ENCODE results near the gene TAF6.
A peak's percentile ranks its signal among the peaks of the same experiment; 100 is the strongest.

TAF6 gene

DNA sequence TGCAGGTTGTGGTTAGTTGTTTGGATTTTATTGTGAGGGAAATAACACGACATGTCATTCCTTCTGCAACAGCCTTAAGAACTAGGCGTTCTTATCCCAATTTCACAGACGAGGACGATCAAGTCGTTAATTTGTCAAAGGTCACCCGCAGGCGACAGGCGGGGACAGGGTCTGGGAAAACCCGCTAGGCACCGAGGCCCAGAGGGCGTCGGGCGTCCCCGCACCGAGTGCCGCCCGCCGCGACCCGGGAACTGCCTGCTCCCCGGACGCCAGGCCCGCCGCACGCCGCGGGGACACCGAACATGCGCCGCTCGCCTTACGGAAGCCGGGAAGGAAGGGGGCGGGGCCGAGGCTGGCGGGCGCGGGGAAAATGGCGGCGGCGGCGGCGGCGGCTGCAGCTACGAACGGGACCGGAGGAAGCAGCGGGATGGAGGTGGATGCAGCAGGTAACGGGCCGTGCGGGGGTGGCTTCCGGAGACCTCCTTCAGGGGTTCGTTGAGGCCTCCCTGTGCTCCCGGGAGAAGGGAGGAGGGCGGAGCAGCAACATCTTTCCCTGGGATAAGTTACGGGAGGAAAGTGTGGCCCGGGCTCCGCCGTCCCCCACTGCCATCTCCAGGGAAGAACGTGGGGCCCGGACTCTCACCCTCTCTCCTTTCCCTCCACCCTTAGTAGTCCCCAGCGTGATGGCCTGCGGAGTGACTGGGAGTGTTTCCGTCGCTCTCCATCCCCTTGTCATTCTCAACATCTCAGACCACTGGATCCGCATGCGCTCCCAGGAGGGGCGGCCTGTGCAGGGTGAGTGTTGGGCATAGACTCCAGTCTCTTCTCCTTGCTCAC is 30.3 kb downstream of the TAF6 start, which contains the start of gene COPS6:
Gene COPS6, plus strand, starts transcription at position 349 of the 837 bp plus-strand sequence. Its CDS starts 22 bp downstream, at position 371.
- H3K27ac Mint-ChIP-seq = peak within 1 kb of the TSS; percentile 88
- H3K27me3 Mint-ChIP-seq = peaks cover 20% of the 10 kb centered on the region
- H3K4me3 Mint-ChIP-seq = peak within 1 kb of the TSS; percentile 84
- CTCF ChIA-PET = interaction anchor here (0.6 to 1.3 kb wide), 2 partner anchors 12 to 13 kb away, joined by 3 read pairs; no protein-coding TSS in a partner anchor
- peaks cover 34% of the 10 kb centered on the region for H3K4me1 Mint-ChIP-seq
- peak; percentile 88 for DNase-seq
- peaks cover 43% of the 10 kb centered on the region for H3K36me3 Mint-ChIP-seq
- no peaks in the 10 kb centered on the region for H3K9me3 Mint-ChIP-seq

DNA sequence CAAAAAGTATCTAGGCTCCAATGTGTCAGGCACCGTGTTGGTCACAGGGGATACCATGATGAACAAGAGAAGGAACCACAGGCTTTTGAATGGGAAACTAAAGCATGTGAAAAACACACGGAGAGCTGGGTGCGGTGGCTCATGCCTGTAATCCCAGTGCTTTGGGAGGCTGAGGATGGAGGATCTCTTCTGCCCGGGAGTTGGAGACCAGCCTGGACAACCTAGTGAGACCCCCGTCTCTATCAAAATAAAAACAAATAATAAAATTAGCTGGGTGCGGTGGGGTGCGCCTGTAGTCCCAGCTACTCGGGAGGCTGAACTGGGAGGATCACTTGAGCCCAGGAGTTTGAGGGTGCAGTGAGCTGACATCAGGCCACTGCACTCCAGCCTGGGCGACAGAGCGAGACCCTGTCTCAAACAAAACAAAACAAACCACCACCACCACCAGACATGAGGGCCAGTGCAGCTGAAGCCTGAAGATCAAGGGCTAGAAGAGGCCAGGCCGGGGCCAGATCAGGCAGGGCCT is 31.0 kb downstream of the TAF6 start:
- Mint-ChIP-seq H3K4me3 (peak overlapping the region; percentile 84), H3K9me3 (no peaks in the 10 kb centered on the region), H3K27me3 (peaks cover 27% of the 10 kb centered on the region), H3K27ac (peak overlapping the region; percentile 88), H3K4me1 (peaks cover 32% of the 10 kb centered on the region), H3K36me3 (peaks cover 36% of the 10 kb centered on the region)
- CTCF ChIA-PET = interaction anchor here (0.6 kb wide), 1 partner anchor 13 kb away, joined by 3 read pairs; no protein-coding TSS in a partner anchor
- no peak for DNase-seq

- no peak for DNase-seq
- H3K4me3 Mint-ChIP-seq = peak overlapping the region; percentile 27
- H3K27me3 Mint-ChIP-seq = peaks cover 29% of the 10 kb centered on the region
- no peaks in the 10 kb centered on the region for H3K9me3 Mint-ChIP-seq
- CTCF ChIA-PET = interaction anchor here (1.0 kb wide), 1 partner anchor 172 kb away, joined by 3 read pairs; no protein-coding TSS in a partner anchor
- H3K4me1 Mint-ChIP-seq = peaks cover 40% of the 10 kb centered on the region
- peaks cover 26% of the 10 kb centered on the region for H3K36me3 Mint-ChIP-seq
- H3K27ac Mint-ChIP-seq = no peak overlapping the region
Measured at GRCh38 chr7:100087055-100087750, 32.0 kb downstream of the TAF6 start.

DNA sequence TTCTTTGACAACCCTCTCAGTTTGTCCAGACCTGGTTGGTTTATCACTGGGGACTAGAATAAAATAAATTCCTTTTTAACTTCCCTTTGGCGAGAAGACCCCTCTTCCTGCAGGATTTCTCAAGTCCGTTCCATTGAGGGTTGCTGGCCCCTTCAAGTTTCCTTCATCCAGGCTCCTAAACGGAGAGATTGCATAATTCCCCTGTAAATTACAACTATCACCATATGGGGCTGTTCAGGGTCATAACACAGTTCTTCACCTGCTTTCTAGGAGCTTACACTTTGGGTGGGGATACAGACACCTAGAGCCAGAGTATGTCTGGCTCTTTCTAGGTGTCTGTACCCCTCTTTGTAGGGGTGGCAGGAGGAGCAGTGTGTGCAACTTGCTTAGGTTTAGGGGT is 33.6 kb downstream of the TAF6 start:
- no peak for DNase-seq
- Mint-ChIP-seq H3K4me1 (peaks cover 41% of the 10 kb centered on the region), H3K36me3 (peaks cover 13% of the 10 kb centered on the region), H3K27ac (no peak overlapping the region), H3K27me3 (peaks cover 29% of the 10 kb centered on the region), H3K9me3 (no peaks in the 10 kb centered on the region), H3K4me3 (no peak overlapping the region)
- CTCF ChIA-PET = interaction anchor here (1.2 kb wide), 1 partner anchor 16 kb away, joined by 3 read pairs; the partner anchor contains the start of genes AP4M1 and MCM7

- H3K27me3 Mint-ChIP-seq = peaks cover 29% of the 10 kb centered on the region
- H3K36me3 Mint-ChIP-seq = peaks cover 15% of the 10 kb centered on the region
- no peak overlapping the region for H3K27ac Mint-ChIP-seq
- H3K9me3 Mint-ChIP-seq = no peaks in the 10 kb centered on the region
- DNase-seq = no peak
- peak overlapping the region; percentile 83 for H3K4me3 Mint-ChIP-seq
- H3K4me1 Mint-ChIP-seq = peaks cover 37% of the 10 kb centered on the region
- CTCF ChIA-PET = interaction anchor here (0.6 to 1.3 kb wide), 10 partner anchors 12 to 398 kb away, joined by 3 to 7 read pairs (median 4); partner anchors contain the start of gene ZSCAN21
Measured at GRCh38 chr7:100082978-100083377, 36.2 kb downstream of the TAF6 start.

DNA sequence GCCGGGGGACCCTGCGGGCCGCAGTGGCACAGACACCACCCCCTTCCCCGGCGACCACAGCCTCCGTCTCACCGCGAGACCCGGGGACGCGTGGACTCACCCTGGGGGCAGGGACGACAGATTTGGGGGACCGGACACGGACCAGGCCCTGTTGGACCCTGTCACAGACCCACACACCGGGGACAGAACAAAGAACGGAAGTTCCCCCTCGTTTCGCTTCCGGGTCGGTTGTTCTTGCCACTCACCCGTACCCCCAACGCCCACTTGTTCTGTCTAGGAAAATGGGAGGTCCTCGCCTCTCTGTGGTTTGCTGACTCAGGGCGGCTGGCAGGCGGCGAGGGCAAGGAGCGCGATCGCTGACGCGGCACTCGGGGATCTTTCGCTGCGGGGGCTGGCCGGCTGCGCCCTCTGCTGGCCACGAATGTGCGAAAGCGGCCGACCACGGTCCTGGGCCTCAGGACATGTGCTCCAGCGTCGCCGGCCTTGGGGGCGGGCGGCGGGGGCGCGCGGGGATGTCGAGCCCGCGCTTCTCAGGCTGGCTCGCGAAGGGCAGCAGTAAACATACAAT is 37.5 kb downstream of the TAF6 start, which contains the start of gene ZNF3:
Gene ZNF3, minus strand, starts transcription at position 189 of the 568 bp plus-strand sequence. CDS start 4,366 bp downstream, outside the sequence.
- no peaks in the 10 kb centered on the region for H3K9me3 Mint-ChIP-seq

DNA sequence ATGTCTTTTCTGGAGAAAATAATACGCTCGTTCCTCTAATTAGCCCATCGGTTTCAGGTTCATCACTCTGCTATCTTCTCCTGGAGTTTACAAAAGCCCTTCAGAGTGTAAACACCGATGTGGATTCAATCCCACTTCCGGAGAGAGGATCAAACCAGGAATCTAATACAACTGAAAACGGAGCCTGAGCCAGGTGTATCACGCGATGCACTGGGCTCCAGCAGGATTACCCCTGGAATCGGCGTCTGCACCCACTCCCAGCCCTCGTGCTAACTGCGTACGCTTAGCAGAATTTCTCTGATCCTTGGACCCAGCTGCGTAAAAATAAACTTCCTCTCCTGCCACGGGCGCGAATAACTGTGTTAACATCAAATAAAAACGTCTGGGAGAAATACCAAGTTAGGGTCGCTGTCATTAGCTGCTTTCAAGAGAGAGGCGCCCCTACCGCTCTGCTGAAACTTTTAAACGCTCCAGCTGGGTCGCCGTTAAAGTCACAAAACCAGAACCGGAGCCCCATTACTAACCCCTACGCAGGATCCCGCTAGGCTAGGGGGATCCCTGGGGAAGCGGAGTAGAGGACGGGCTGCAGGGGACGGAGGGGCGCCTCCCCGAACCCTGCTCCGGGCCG is 38.1 kb downstream of the TAF6 start:
- CTCF ChIA-PET = interaction anchor here (0.8 to 1.4 kb wide), 3 partner anchors 10 to 90 kb away, joined by 3 to 4 read pairs (median 3); no protein-coding TSS in a partner anchor
- Mint-ChIP-seq H3K27ac (peak overlapping the region; percentile 83), H3K36me3 (peaks cover 27% of the 10 kb centered on the region), H3K27me3 (peaks cover 28% of the 10 kb centered on the region), H3K4me3 (peak overlapping the region; percentile 83), H3K4me1 (peaks cover 32% of the 10 kb centered on the region), H3K9me3 (no peaks in the 10 kb centered on the region)
- no peak for DNase-seq

More for the DNA sequence above, 37.5 kb downstream of the TAF6 start, which contains the start of gene ZNF3:
- DNase-seq = peak; percentile 98
- Mint-ChIP-seq H3K36me3 (peaks cover 21% of the 10 kb centered on the region), H3K4me3 (peak within 1 kb of the TSS; percentile 83), H3K4me1 (peaks cover 32% of the 10 kb centered on the region), H3K27me3 (peaks cover 29% of the 10 kb centered on the region), H3K27ac (peak within 1 kb of the TSS; percentile 90)
- CTCF ChIA-PET = interaction anchor here (0.8 to 1.4 kb wide), 8 partner anchors 10 to 90 kb away, joined by 3 to 11 read pairs (median 4); partner anchors contain the start of gene ZSCAN21

DNA sequence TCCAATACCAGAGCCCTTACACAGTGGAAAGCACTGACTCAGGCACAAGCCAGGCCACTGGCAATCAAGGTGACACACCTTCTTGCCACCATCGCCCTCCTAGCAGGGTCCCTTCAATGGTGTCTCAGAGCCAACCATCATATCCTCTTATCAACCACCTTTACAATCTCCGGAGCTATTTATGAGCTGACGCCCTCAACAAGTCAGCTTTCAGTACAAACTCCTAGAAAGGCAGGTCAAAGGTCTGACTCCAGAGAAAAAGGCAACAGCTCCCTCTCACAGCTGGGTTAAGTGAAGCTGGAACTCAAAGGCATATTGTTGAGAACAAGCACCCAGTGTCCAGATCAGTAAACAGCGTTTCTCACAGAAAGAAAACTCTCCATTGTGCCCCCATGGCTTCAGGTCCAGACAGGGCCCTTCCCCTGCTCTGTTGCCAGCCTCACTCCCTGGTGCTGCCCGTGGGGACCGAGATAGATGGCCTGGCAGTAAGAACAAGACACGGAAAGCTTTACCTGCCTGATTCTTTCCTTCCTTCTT is 40.1 kb downstream of the TAF6 start:
- peaks cover 32% of the 10 kb centered on the region for H3K4me1 Mint-ChIP-seq
- H3K27ac Mint-ChIP-seq = no peak overlapping the region
- CTCF ChIA-PET = no interaction called here
- H3K36me3 Mint-ChIP-seq = peaks cover 46% of the 10 kb centered on the region
- peak overlapping the region; percentile 26 for H3K4me3 Mint-ChIP-seq
- DNase-seq = no peak
- H3K9me3 Mint-ChIP-seq = peaks cover 2% of the 10 kb centered on the region
- H3K27me3 Mint-ChIP-seq = peaks cover 11% of the 10 kb centered on the region

GRCh38 chr7:100077205-100077604 is 42.0 kb downstream of the TAF6 start:
- peaks cover 24% of the 10 kb centered on the region for H3K4me1 Mint-ChIP-seq
- no peak for DNase-seq
- no peaks in the 10 kb centered on the region for H3K27me3 Mint-ChIP-seq
- H3K9me3 Mint-ChIP-seq = peaks cover 11% of the 10 kb centered on the region
- peaks cover 64% of the 10 kb centered on the region for H3K36me3 Mint-ChIP-seq
- H3K27ac Mint-ChIP-seq = no peak overlapping the region
- no peak overlapping the region for H3K4me3 Mint-ChIP-seq
- CTCF ChIA-PET = no interaction called here

- no peaks in the 10 kb centered on the region for H3K27me3 Mint-ChIP-seq
- DNase-seq = no peak
- H3K4me1 Mint-ChIP-seq = peaks cover 13% of the 10 kb centered on the region
- H3K36me3 Mint-ChIP-seq = peaks cover 80% of the 10 kb centered on the region
- H3K9me3 Mint-ChIP-seq = peaks cover 29% of the 10 kb centered on the region
- H3K4me3 Mint-ChIP-seq = no peak overlapping the region
- CTCF ChIA-PET = interaction anchor here (0.7 to 0.8 kb wide), 3 partner anchors 13 to 299 kb away, joined by 3 read pairs; partner anchors contain the start of gene COPS6
- no peak overlapping the region for H3K27ac Mint-ChIP-seq
Measured at GRCh38 chr7:100075418-100075817, 43.7 kb downstream of the TAF6 start.

DNA sequence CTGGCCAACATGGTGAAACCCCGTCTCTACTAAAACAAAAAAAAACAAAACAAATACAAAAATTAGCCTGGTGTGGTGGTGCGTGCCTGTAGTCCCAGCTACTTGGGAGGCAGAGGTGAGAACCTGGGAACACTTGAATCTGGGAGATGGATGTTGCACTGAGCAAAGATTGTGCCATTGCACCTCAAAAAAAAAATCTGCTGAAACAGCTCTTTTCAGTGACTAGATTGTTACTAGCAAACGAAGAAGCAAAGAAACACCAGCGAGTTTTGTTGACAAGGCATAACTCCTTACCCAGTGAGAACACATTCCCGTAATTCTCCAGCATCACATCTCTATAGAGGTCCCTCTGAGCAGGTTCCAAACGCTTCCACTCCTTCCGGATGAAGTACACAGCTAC is 44.3 kb downstream of the TAF6 start:
- Mint-ChIP-seq H3K27ac (no peak overlapping the region), H3K9me3 (peaks cover 35% of the 10 kb centered on the region), H3K4me1 (peaks cover 8% of the 10 kb centered on the region), H3K36me3 (peaks cover 81% of the 10 kb centered on the region), H3K27me3 (no peaks in the 10 kb centered on the region), H3K4me3 (no peak overlapping the region)
- CTCF ChIA-PET = interaction anchor here (0.8 kb wide), 1 partner anchor 20 kb away, joined by 3 read pairs; no protein-coding TSS in a partner anchor
- DNase-seq = no peak

DNA sequence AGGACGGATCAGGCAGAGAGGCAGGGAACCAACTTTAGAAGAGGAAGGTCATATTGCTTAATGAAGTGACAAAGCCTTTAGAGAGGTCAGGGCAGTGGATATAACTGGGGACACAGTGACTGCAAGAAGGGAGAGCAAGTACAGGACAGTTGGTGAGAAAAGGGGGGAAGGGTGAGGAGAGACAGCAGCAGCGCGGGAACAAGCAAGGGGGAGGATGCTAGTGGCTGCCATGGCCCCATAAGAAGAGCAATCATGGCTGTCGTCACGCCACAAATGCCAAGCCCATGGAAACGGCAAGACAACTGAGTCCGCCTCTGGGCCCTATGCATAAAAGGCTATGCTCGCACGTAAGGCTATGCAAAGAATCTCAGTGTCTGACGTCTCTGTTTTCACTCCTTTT is 46.7 kb downstream of the TAF6 start:
- no peak overlapping the region for H3K27ac Mint-ChIP-seq
- no peak for DNase-seq
- H3K36me3 Mint-ChIP-seq = peaks cover 79% of the 10 kb centered on the region
- CTCF ChIA-PET = no interaction called here
- no peaks in the 10 kb centered on the region for H3K27me3 Mint-ChIP-seq
- H3K4me3 Mint-ChIP-seq = no peak overlapping the region
- H3K4me1 Mint-ChIP-seq = no peaks in the 10 kb centered on the region
- H3K9me3 Mint-ChIP-seq = peaks cover 36% of the 10 kb centered on the region
